ENCODE data around the gene MLXIP. TPM values are rescaled to one million over a fixed set of nuclear protein-coding genes. Genes with fewer than 3 reads are reported as not detected.

The MLXIP gene
- total RNA-seq, 1 donor from 2014 or later: 12.5 TPM

DNA sequence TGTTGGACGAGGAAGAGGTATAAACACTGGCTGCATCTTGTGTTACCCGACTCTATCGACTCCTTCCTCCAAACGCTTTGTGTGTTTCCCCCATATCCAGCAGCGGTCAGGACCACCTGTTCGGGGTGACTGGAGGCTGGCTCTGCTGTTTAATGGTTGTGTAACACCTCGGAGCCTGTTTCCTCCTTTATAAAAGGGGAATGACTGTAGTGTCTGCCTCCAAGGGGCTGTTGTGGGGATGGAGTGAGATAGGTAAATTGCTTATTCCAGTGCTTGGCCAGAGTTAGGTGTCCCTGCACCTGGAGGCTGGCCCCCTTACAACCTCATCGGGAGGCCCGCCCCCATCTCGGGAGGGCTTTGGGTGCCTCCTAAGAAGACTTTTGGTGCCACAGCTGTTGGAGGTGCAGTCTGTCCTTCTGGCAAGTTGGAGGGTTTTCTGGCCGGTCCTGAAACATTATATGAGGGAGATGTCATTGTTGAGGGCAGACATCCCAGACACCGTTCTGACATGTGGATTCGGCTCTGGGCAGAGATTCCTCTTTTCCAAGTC lies 1.1 kb downstream of the MLXIP start:
- DNase-seq: no peak

DNA sequence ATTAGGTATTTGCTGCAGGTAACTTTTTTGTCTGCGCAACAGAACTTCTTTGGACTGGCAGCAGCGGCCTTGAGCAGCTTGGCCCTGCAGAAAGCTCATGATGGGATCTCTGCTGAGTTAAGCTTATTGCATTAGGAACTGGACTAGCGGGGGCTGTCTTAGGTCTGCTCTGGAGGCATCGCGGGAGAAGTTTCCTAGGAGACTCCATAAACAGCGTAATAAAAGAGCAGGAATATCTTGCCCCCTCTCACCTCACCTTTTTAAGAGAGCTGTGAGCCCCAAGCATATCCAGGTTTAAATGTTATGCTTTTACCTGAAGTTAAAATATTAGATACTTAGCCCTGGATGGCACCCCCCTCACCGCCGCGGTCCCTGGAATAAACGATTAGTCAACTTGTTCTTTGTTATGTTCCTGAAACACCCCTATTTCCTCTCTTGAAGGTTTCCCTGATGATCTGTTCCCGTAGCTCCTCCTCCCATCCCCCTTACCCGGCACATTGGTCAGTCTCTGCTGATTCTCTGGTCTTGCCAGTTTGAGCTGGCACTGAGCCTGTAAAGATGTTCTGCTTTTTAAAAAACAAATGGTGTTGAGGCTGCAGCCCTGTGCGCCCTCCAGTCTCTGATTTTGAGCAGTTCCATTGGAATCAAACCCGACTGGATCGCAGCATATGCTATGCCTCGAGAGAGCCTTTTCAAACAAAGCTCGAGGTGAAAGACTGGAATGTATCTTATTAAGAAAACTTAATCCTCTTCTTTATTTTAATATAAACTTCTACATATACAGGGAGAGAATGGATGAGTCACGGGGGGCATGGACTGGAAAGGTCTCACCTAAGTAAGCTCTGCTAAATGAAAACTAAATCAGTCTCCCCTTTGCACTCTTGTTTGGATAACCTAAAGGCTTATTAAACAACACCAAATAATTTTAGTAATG lies 1.9 kb downstream of the MLXIP start:
- DNase-seq: no peak

DNA sequence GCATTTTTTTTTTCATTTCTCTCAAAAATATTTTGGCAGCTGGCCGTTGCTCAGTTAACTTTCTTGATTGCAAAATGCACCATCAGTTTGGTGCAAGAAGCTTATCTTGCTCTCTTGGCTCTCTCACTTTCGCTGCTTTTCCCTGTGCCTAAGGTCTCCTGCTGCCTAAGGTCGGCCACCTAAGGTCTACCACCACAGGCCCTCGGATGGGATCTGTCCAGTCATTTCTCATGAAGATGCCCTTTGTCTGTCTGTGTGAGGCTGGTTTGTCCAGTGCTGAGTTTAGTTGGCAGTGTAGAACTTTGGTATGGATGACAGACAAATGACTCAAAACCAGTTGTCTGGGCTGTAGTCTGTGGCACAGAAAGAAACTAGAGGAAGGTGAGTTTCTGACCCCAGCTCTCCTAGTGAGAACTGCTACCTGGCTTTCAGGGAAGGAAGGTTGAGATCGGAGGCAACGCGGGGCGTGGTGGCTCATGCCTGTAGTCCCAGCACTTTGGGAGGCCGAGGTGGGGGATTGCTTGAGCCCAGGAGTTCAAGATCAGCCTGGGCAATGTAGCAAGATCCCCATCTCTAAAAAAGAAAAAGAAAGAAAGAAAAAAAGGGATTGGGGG lies 2.6 kb downstream of the MLXIP start:
- no peak for DNase-seq

DNA sequence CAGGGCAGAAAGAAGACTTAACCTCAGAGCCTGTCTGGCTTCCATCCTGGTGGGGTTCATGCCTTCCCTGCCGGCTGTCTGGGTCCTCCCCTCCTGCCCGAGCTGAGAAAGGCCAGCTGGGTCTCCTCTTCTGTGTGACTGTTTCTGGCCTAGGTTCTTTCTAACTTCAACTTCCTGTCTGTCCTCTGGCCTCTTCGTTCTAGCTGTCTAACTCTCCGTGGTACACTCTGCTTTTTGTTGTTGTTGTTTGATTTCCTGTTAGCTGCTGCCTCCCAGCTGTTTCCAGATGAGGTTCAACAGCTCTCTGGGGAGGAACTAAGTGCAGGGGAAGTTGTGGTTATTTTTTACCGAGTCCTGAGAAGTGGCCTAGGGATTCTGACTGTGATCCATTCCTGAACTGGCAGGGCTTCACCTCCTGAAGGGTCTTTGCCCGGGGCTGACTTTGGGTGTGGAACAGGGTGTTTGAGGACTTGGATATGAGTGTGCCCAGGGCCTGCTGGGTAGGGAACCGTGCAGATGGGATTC lies 3.2 kb downstream of the MLXIP start:
- peak; percentile 68 for DNase-seq

DNA sequence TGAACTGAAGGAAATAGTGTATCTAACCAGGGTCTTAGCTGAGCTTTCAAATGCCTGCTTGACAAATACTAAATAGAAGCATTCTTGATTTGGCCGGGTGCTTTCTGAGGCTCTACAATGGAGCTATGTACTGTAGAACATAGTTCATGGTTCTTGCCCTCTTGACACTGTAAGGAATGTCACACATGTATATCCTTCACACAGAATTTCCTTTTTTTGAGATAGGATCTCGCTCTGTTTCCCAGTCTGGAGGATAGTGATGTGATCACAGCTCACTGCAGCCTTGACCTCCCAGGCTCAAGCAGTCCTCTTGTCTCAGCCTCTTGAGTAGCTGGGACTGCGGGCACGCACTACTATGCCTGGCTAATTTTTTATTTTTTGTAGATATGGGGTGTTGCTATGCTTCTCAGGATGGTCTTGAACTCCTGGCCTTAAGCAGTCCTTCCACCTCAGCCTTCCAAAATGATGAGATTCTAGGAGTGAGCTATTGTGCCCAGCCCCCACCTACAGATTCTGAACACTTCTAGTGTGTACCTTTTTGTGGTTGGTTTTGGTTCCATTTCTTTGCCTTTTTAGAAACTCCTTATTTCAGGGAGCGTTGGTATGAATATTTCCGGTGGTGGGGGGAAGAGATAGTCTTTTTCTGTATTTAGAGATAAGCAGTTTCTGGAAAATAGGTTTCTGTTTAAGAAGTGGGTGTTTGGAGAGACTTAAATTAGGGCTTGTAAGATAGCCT lies 4.2 kb downstream of the MLXIP start:
- DNase-seq: peak; percentile 16

DNA sequence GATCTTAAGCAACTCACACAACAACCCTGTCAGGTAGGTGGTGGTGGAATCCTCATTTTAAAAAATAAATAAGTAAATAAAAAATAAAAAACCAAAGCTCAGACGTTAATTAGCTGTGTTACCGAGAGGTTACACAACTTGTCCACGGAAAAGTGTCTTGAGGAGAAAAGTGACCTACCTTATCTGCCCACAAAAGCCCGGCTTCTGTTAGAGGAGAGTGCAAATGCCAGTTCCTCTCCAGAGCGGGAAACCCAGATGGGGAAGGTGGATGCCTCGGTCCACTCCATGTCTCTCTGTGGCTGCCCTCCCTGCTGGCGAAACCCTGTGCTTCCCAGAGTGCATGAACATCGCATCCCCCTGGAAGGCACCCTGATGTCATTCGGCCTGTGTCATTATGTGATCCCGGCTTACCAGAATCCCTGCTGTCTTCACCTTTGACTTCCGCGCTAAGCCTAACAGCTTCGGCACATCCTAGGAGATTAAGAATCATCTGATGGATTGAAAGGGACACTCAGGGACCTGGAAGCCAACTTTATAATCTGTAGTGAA lies 6.4 kb downstream of the MLXIP start:
- no peak for DNase-seq

DNA sequence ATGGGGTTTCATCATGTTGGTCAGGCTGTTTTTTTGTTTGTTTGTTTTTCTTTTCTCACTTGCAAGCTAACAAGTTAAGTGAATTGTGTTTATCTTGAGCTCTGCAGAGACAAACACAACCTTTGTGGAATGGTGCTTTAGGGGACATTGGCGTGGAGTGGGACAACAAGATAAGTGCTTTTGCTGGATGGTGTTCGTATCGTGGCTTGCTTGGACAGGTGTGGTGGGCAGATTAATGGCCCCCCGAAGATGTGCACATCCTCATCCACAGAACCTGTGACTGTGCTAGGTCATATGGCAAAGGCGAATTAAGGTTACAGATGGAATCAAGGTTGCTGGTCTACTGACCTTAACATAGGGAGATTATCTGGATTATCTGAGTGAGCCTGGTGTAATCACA lies 7.0 kb downstream of the MLXIP start:
- DNase-seq: no peak

DNA sequence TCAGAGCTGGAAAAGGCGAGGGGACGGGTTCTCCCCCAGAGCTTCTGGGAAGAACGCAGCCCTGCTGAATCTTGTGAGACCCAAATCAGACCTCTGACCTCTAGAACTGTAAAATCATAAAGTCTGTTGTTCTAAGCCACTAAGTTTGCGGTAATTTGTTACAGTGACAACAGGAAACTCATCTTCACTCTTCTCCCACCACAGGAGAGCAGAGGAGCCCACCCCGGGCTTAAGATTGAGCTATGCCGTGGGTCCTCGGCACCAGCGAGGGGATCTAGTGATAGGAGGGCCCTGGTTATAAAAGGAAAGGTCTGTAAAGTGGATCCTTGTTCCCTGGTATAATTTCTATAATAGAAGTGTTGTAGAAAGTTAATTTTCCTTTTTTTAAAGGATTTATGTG lies 7.6 kb downstream of the MLXIP start:
- DNase-seq: no peak

DNA sequence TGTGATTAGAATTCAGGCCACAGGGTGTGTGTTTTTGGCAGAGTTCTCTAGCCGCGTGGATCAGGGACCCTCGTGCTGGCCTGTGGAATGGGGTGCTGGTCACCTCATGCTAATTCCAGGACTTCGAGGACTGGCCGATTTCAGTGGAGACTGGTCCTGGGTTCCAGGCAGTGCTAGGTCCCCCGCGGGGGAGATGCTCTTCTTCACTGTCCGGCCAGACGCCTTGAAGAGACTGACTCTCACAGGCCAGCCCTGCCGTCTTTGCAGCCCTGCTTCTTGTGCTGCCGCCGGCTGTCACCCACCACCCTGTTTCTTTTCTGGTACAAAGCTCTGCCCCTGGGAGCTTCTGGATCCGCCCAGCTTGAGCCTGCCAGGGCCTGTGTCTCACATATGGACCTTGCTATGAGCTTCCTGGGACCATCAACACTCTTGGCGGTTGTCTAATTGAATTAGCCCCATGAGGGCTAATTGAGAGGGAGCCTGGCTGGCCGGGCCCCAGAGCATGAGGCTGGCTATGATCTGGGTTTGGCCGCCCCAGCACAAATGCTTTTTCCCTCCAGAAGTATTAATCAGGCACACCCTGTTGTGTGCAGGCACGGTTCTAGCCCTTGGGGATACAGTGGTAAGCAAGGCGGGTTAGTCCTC lies 8.2 kb downstream of the MLXIP start:
- DNase-seq: no peak

DNA sequence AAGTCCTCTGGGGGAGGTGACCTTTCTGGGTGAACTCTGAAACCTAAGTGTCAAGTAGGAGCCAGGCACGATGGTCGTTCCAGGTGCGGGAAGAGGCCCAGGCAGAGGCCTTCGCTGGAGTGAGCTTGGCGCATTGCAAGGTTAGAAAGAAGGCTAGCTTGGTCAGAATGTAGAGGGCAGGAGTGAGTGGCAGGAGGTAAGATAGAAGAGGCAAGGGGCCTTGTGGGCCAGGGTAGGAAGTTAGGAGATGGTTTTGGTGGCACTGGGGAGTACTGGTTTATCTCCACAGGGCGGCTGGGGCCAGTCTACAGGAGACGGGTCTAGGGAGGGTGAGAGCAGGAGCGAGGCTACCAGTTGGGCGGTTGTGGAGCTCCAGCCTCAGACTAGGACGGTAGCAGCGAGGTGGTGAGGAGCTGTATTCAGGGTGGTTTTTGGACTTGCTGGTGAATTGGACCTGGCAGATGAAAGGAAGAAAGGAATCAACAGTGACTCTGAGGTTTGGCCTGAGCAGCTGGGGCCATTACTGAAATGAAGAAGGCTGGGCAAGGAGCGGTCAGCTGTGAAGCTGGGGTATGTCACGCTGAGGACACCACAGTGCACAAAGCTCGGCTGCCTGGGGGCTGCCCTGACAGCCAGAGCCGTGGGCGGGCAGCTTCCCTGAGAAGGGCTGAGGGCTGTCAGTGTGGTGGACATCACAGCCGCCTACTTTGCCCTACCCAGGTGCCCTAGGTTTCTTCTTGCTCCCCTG lies 9.0 kb downstream of the MLXIP start:
- no peak for DNase-seq

DNA sequence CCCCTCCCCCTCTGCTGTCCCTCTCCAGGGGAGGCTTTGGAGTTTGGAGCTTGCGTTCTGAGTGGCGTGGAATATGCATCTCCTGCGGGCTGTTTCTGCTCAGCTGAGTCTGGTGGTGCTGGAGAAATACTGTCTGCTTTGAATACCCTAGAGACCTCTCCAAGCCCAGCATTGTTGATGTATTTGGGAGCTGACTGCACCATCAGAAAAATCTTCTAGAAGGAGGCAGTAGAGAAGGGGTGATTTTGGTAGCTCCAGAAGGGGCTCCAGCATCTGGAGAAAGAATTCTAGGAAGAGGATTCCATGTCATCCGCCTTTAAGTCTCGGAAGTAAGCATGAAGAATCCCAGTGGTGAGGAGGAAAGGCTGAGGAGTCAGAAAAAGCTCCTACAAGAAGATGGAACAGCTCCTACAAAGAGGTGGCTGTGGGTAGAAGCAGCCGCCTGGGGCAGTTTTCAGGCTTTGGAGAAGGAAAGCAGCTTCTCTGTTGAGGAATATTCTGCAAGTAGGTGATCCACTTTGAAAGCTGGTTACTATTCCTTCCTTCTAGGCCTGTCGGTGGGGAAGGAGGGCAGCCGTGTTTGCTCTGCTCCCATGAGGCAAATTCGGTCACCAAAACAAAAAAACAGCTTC lies 9.7 kb downstream of the MLXIP start:
- no peak for DNase-seq

DNA sequence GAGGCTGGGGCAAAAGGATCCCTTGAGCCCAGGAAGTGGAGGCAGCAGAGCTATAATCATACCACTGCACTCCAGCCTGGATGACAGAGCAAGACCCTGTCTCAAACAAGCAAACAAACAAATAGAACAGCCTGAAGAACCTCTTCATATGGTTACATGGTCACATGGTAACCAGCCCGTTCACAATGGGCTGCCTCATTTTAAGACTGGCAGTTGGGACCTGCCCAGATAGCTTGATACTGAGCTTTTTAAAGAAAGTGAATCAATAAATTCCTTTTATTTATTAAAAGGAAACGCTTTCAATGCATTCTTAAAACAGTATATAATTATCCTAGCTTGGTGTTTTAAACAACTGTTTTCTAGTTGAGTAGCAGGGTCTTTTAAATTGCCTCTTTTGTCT lies 10.5 kb downstream of the MLXIP start:
- DNase-seq: no peak

DNA sequence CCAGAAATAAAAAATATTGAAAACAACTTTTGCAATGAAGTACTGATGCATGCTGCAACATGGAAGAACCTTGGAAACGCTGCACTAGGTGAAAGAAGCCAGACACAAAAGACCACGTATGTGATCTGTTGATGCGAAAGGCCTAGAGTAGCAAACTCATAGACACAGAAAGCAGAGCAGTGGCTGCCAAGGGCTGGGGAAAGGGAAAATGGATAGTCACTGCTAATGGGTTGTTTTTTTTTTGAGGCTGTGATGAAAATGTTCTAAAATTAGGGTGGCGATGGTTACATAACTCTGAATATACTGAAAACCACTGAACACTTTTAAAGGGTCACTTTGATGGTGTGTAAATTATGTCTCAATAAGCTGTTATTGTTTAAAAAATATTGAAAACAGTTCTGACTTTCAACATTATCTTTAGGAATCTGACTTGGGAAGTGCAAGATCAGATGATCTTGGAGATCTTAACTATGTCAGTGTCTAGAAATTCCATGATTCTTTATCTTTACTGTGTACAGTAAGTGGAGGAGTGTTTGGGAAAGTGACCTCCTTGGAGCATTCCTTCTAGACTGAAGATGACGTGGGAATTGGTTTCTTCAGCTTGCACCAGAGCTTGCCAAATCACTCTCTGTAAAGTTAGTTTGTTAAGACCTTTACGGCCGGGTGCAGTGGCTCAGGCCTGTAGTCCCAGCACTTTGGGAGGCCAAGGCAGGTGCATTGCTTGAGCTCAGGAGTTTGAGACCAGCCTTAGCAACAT lies 12.4 kb downstream of the MLXIP start:
- no peak for DNase-seq

DNA sequence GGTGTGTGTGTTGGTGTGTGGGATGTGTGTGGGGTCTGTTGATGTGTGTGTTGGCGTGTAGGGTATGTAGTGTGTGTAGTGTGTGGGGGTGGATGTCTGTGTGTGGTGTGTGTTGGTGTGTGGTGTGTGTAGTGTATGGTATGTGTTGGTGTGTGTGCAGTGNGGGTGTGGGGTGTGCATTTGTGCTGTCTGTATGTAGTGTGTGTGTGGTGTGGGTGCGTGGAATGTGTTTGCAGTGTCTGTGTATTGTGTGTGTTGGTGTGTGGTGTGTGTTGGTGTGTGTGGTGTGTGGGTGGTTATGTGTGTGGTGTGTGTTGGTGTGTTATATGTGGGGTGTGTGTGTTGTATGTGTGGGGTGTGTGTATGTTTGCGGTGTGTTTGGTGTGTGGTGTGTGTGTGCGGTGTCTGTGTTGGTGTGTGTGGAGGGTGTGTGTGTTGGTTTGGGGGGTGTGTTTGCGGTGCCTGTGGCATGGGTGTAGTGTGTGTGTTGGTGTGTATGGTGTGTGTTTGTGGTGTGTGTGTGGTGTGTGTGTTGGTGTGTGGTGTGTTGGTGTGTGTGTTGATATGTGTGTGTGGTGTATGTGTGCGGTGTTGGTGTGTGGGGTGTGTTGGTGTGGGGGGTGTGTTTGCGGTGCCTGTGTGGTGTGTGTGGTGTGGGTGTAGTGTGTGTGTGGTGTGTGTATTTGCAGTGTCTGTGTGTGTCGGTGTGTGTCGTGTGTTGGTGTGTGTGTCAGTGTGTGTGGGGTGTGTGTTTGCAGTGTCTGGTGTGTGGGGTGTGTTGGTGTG lies 14.7 kb downstream of the MLXIP start:
- no peak for DNase-seq

DNA sequence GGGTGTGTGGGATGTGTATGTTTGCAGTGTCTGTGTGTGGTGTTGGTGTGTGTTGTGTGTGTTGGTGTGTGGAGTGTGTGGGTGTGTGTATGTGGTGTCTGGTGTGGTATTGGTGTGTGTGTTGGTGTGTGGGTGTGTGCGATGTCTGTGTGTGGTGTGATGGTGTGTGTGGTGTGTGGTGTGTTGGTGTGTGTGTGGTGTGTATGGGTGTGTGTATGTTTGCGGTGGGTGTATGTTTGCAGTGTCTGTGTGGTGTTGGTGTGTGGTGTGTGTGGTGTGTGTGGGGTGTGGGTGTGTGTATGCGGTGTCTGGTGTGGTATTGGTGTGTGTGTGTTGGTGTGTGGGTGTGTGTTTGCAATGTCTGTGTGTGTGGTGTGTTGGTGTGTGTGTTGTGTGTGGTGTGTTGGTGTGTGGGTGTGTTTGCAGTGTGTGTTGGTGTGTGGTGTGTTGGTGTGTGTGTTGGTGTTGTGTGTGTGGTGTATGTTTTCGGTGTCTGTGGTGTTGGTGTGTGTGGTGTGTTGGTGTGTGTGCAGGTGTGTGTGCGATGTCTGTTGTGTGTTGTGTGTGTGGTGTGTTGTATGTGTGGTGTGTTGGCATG lies 15.7 kb downstream of the MLXIP start:
- DNase-seq: no peak

DNA sequence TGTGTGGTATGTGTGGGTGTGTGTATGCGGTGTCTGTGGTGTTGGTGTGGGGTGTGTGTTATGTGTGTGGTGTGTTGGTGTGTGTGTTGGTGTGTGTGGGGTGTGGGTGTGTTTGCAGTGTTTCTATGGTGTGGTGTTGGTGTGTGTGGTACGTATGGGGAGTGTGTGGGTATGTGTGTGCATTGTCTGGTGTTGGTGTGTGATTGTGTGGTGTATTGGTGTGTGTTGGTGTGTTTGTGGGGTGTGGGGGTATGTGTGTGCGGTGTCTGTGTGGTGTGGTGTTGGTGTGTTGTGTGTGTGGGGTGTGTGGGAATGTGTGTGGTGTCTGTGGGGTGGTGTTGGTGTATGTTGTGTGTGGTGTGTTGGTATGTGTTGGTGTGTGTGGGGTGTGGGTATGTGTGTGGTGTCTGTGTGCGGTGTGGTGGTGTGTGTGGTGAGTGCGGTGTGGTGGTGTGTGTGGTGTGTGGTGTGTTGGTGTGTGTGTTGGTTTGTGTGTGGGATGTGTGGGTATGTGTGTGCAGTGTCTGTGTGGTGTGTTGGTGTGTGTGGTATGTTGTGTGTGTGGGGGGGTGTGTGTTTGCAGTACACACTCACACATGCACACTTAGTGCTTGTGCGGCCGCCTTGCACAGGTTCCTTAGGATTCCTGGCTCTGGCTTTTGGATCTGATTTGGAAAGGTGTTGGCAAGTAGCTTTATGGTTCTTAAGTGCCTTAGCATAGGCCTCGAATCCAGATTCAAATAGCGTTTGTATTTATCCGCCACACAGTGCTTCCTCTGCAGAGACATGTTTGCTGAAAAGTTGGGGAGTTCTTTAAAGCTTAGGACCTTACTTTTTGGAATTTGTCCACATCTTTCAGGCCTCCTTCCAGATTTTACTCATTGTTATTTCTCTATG lies 16.4 kb downstream of the MLXIP start:
- no peak for DNase-seq

DNA sequence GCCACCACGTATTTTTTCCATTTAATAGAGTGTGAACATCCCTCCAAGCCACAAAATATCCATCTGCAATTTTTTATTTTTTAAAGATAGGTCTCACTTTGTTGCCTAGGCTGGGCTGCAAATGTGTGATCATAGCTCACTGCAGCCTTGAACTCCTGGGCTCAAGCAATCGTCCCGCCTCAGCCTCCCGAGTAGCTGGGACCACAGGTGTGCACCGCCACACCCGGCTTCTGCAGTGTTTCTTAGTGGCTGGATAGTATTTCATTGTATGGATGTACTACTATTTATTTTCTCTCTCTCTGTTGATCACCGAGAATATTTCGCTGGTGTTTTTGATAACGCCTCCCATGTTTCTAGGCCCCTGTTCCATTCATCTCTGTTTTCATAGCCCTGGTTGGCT lies 17.5 kb downstream of the MLXIP start:
- no peak for DNase-seq

Data from skin of body (tissue), 2 donors.